Caco-2 (cell line): ENCODE results near the gene RPL35A. TPM values are rescaled to one million over a fixed set of nuclear protein-coding genes. Genes with fewer than 3 reads are reported as not detected.

Source experiments
- BruUV-seq: library from RNA; stranded (reverse); fragments of 400-500 nt; replicated peaks from 2 replicates; lab custom pipeline; 2021; lab: Mats Ljungman, UMichigan
- CTCF ChIA-PET: fragments of 300-600 bp; sonication (Branson Sonifier 250); formaldehyde crosslinking; loops from one replicate; lab custom pipeline; 2022; ENCODE audit warnings: antibody characterized with exemption; lab: Charles Lee
- POLR2A ChIA-PET: fragments of 300-600 bp; sonication (Branson Sonifier 250); formaldehyde crosslinking; loops from one replicate; lab custom pipeline; 2022; ENCODE audit warnings: antibody characterized with exemption; lab: Charles Lee
- DNase-seq, 2 experiments: peaks; one replicate each; pipeline versions ENCODE4 v3.0.0 to v3.0.0-alpha.2; 2020 to 2022
- H3K27me3 ChIP-seq: replicated peaks from 2 replicates; pipeline ENCODE4 v1.6.0; 2011; ENCODE audit warnings: low read length; ENCODE audit not compliant: control insufficient read depth, insufficient read depth
- H3K36me3 ChIP-seq: 2 replicates; pipeline ENCODE4 v1.5.1; 2011; ENCODE audit warnings: low read length; ENCODE audit not compliant: control insufficient read depth, insufficient read depth
- H3K4me1 ChIP-seq: fragments of 250-450 bp; sonication (Bioruptor Pico); 2 replicates; pipeline ENCODE4 v1.5.1; 2020; ENCODE audit warnings: mild to moderate bottlenecking
- H3K4me3 ChIP-seq: 2 replicates; pipeline ENCODE4 v1.5.1; 2011; ENCODE audit warnings: low read depth, mild to moderate bottlenecking, control low read depth, low read length
- H3K9me3 ChIP-seq: fragments of 250-450 bp; sonication (Bioruptor Pico); 2 replicates; pipeline ENCODE4 v1.5.1; 2020; ENCODE audit warnings: mild to moderate bottlenecking, moderate library complexity
- H3K27ac Mint-ChIP-seq: one replicate; pipeline ENCODE4 v1.8.0; 2022; ENCODE audit warnings: mixed read lengths; ENCODE audit not compliant: unreplicated experiment
- H3K27me3 Mint-ChIP-seq: one replicate; pipeline ENCODE4 v1.8.0; 2022; ENCODE audit warnings: mixed read lengths; ENCODE audit not compliant: insufficient read depth, unreplicated experiment
- H3K36me3 Mint-ChIP-seq: one replicate; pipeline ENCODE4 v1.8.0; 2022; ENCODE audit warnings: mild to moderate bottlenecking, mixed read lengths; ENCODE audit not compliant: insufficient read depth, unreplicated experiment
- H3K4me1 Mint-ChIP-seq: one replicate; pipeline ENCODE4 v1.8.0; 2022; ENCODE audit warnings: low read depth, mixed read lengths; ENCODE audit not compliant: unreplicated experiment
- H3K4me3 Mint-ChIP-seq: one replicate; pipeline ENCODE4 v1.8.0; 2022; ENCODE audit warnings: mild to moderate bottlenecking, moderate library complexity, mixed read lengths; ENCODE audit not compliant: unreplicated experiment
- H3K9me3 Mint-ChIP-seq: one replicate; pipeline ENCODE4 v1.8.0; 2022; ENCODE audit warnings: mixed read lengths; ENCODE audit not compliant: unreplicated experiment
- CTCF ChIP-seq, 2 experiments: fragments of 200-600 bp in 1 of 2; IDR thresholded peaks; 1 replicate in 1 of 2; 2 replicates in 1 of 2; pipeline versions ENCODE4 v1.5.1 to v1.8.0; 2011 to 2022; ENCODE audit warnings: antibody characterized with exemption in 1 of 2, control low read depth in 1 of 2, inconsistent platforms in 1 of 2, low read depth in 1 of 2, low read length in 1 of 2, mild to moderate bottlenecking in 1 of 2, moderate library complexity in 1 of 2; ENCODE audit not compliant: insufficient read depth in 1 of 2, severe bottlenecking in 1 of 2, unreplicated experiment in 1 of 2
- intact Hi-C: fragments of 100-400 bp; cut with micrococcal nuclease; formaldehyde crosslinking; loops from one replicate; pipeline ENCODE4 v1.10.0; 2022; ENCODE audit not compliant: unreplicated experiment
- total RNA-seq: library from RNA; stranded (reverse); gene quantifications from 2 replicates; pipeline ENCODE4 v1.2.3, GENCODE V29; 2022

The RPL35A gene
- total RNA-seq, 1 experiment from 2014 or later, result 880 TPM

GRCh38 chr3:197996855-197997254 is 46.9 kb downstream of the RPL35A start:
- H3K27me3 ChIP-seq, result no peaks in the 10 kb centered on the region
- H3K4me3 ChIP-seq, result no peak overlapping the region
- no peak for TF ChIP-seq CTCF (IDR thresholded peaks at IDR 0.05; ENCODE audit: insufficient read depth in 1 of 2, low read depth in 1 of 2, low read length in 1 of 2, severe bottlenecking in 1 of 2, unreplicated experiment in 1 of 2)
- no peaks in the 10 kb centered on the region for H3K9me3 Mint-ChIP-seq
- DNase-seq, result no peak
- no peaks in the 10 kb centered on the region for H3K36me3 ChIP-seq
- no peaks in the 10 kb centered on the region for H3K27me3 Mint-ChIP-seq
- H3K4me3 Mint-ChIP-seq, result no peak overlapping the region
- no peaks in the 10 kb centered on the region for H3K9me3 ChIP-seq
- H3K4me1 Mint-ChIP-seq, result no peaks in the 10 kb centered on the region
- no peaks in the 10 kb centered on the region for H3K36me3 Mint-ChIP-seq
- ChIA-PET POLR2A (no interaction called here), CTCF (no interaction called here)
- intact Hi-C loops, result no loop called here
- BruUV-seq, result no TSS peak
- no peak overlapping the region for H3K27ac Mint-ChIP-seq
- no peaks in the 10 kb centered on the region for H3K4me1 ChIP-seq

- Histone ChIP-seq H3K9me3 (no peaks in the 10 kb centered on the region), H3K4me3 (no peak overlapping the region), H3K27me3 (no peaks in the 10 kb centered on the region), H3K4me1 (no peaks in the 10 kb centered on the region), H3K36me3 (no peaks in the 10 kb centered on the region)
- H3K9me3 Mint-ChIP-seq, result no peaks in the 10 kb centered on the region
- no peaks in the 10 kb centered on the region for H3K4me1 Mint-ChIP-seq
- H3K27ac Mint-ChIP-seq, result no peak overlapping the region
- ChIA-PET CTCF (no interaction called here), POLR2A (no interaction called here)
- TF ChIP-seq CTCF (IDR thresholded peaks at IDR 0.05; ENCODE audit: insufficient read depth in 1 of 2, low read depth in 1 of 2, low read length in 1 of 2, severe bottlenecking in 1 of 2, unreplicated experiment in 1 of 2), result no peak
- no TSS peak for BruUV-seq
- H3K4me3 Mint-ChIP-seq, result no peak overlapping the region
- no peak for DNase-seq
- intact Hi-C loops, result no loop called here
- H3K36me3 Mint-ChIP-seq, result no peaks in the 10 kb centered on the region
- H3K27me3 Mint-ChIP-seq, result no peaks in the 10 kb centered on the region
Measured at GRCh38 chr3:197997936-197998335, 47.9 kb downstream of the RPL35A start.

Other genes with a start within 250 kb of the RPL35A start
- 10.6 and 14.5 TPM in 2 replicates for gene RUBCN, start 213.3 kb upstream of the RPL35A start, total RNA-seq
- gene FYTTD1, start 200.3 kb upstream of the RPL35A start, total RNA-seq, result 39.5 and 41.6 TPM in 2 replicates
- 38.7 and 51.8 TPM in 2 replicates for gene LRCH3, start 158.9 kb upstream of the RPL35A start, total RNA-seq
- gene LMLN, start 10.0 kb downstream of the RPL35A start, total RNA-seq, result 2.4 and 2.5 TPM in 2 replicates